PC-3 (cell line): ENCODE measurements around the gene CCDC7. TPM values are rescaled to one million over a fixed set of nuclear protein-coding genes. Genes with fewer than 3 reads are reported as not detected.
A peak's percentile ranks its signal among the peaks of the same experiment; 100 is the strongest.

Source experiments
- ATAC-seq: fragments of 200-7000 bp; cut with Tn5 transposase; 2 replicates; pipeline ENCODE4 v1.9.1; 2020; ENCODE audit warnings: mild to moderate bottlenecking, moderate library complexity
- BruUV-seq: library from RNA; stranded (reverse); fragments of 400-500 nt; replicated peaks from 2 replicates; lab custom pipeline; 2021; lab: Mats Ljungman, UMichigan
- CTCF ChIA-PET: fragments of 300-600 bp; sonication (Branson Sonifier 250); formaldehyde crosslinking; loops from one replicate; lab custom pipeline; 2022; ENCODE audit warnings: antibody characterized with exemption; lab: Charles Lee
- POLR2A ChIA-PET: fragments of 300-600 bp; sonication (Branson Sonifier 250); formaldehyde crosslinking; loops from one replicate; lab custom pipeline; 2022; ENCODE audit warnings: antibody characterized with exemption; ENCODE audit not compliant: unreplicated experiment; lab: Charles Lee
- DNase-seq: peaks from one replicate; pipeline ENCODE4 v3.0.0-alpha.2; 2015
- H2AFZ ChIP-seq: fragments of 300-600 bp; sonication (generic); 2 replicates; pipeline ENCODE4 v1.6.0; 2016; ENCODE audit warnings: antibody characterized with exemption, low read length
- H3F3A ChIP-seq: fragments of 300-600 bp; sonication (generic); one replicate; pipeline ENCODE4 v1.6.0; 2017; ENCODE audit warnings: antibody characterized with exemption, low read length, control low read depth, mild to moderate bottlenecking; ENCODE audit not compliant: unreplicated experiment
- H3K27ac ChIP-seq: fragments of 300-600 bp; sonication (generic); 2 replicates; pipeline ENCODE4 v1.5.1; 2016; ENCODE audit warnings: mild to moderate bottlenecking, low read length
- H3K27me3 ChIP-seq: fragments of 300-600 bp; sonication (generic); 2 replicates; pipeline ENCODE4 v1.6.1; 2016; ENCODE audit warnings: low read length, mixed read lengths
- H3K36me3 ChIP-seq: fragments of 300-600 bp; sonication (generic); 2 replicates; pipeline ENCODE4 v1.6.1; 2016; ENCODE audit warnings: low read depth, mixed run types, low read length, mixed read lengths
- H3K4me1 ChIP-seq: fragments of 300-600 bp; sonication (generic); 2 replicates; pipeline ENCODE4 v1.5.1; 2016; ENCODE audit warnings: low read length; ENCODE audit not compliant: insufficient read depth
- H3K4me2 ChIP-seq: fragments of 300-600 bp; sonication (generic); 2 replicates; pipeline ENCODE4 v1.6.0; 2016; ENCODE audit warnings: low read length
- H3K4me3 ChIP-seq: fragments of 300-600 bp; sonication (generic); 2 replicates; pipeline ENCODE4 v1.5.1; 2016; ENCODE audit warnings: mild to moderate bottlenecking, low read length, mixed read lengths
- H3K79me2 ChIP-seq: fragments of 300-600 bp; sonication (generic); 2 replicates; pipeline ENCODE4 v1.6.1; 2017; ENCODE audit warnings: low read length, mixed read lengths
- H3K9ac ChIP-seq: fragments of 300-600 bp; sonication (generic); 2 replicates; pipeline ENCODE4 v1.6.0; 2016; ENCODE audit warnings: mild to moderate bottlenecking, low read length
- H3K9me2 ChIP-seq: fragments of 300-600 bp; sonication (generic); replicated peaks from 2 replicates; pipeline ENCODE4 v1.6.1; 2016; ENCODE audit warnings: mixed run types, low read length, mixed read lengths
- H3K9me3 ChIP-seq: fragments of 300-600 bp; sonication (generic); 2 replicates; pipeline ENCODE4 v1.6.1; 2016; ENCODE audit warnings: low read length, mixed read lengths
- H4K20me1 ChIP-seq: fragments of 300-600 bp; sonication (generic); 2 replicates; pipeline ENCODE4 v1.6.1; 2016; ENCODE audit warnings: low read length, mixed read lengths
- EZH2 ChIP-seq: fragments of 300-600 bp; sonication (generic); IDR thresholded peaks from one replicate; pipeline ENCODE4 v1.6.1; 2017; ENCODE audit warnings: antibody characterized with exemption, mild to moderate bottlenecking, low read length; ENCODE audit not compliant: unreplicated experiment
- EZH2phosphoT487 ChIP-seq: fragments of 300-600 bp; sonication (generic); IDR thresholded peaks from 2 replicates; pipeline ENCODE4 v1.6.1; 2018; ENCODE audit warnings: mild to moderate bottlenecking, antibody characterized with exemption, low read length, borderline replicate concordance
- intact Hi-C: fragments of 100-400 bp; cut with micrococcal nuclease; formaldehyde crosslinking; loops from 2 replicates; pipeline ENCODE4 v1.9.0; 2023
- total RNA-seq: library from RNA; depleted of rRNA; stranded (reverse); fragments of >200 nt; gene quantifications from 2 replicates; pipeline ENCODE4 v1.2.3, GENCODE V29; 2014
- TF ChIP-seq, protein P1 (sequence below): fragments of 300-600 bp; sonication (generic); conservative IDR thresholded peaks from 2 replicates; pipeline ENCODE4 v1.5.1; 2017; ENCODE audit warnings: antibody characterized with exemption, low read depth, mild to moderate bottlenecking, low read length

The CCDC7 gene
- total RNA-seq, 1 experiment from 2014 or later: 19.1 TPM

- no peaks in the 10 kb centered on the region for H4K20me1 ChIP-seq
- peak; percentile 100 for ATAC-seq
- BruUV-seq: no TSS peak
- ChIA-PET CTCF (no interaction called here), POLR2A (interaction anchor here (0.7 kb wide), 1 partner anchor 15 kb away, joined by 3 read pairs; no protein-coding TSS in a partner anchor)
- H3K4me1 ChIP-seq: peaks cover 10% of the 10 kb centered on the region; the same call in 1 of the 2 replicates
- DNase-seq: peak; percentile 67
- no peaks in the 10 kb centered on the region for H3K79me2 ChIP-seq
- no peaks in the 10 kb centered on the region for H3K9me3 ChIP-seq
- H3K4me3 ChIP-seq: no peak overlapping the region
- H3K27ac ChIP-seq: no peak overlapping the region
- H3K9ac ChIP-seq: no peak overlapping the region
- no peak for TF ChIP-seq EZH2phosphoT487
- no peak for TF ChIP-seq EZH2
- TF ChIP-seq, protein P1, sequence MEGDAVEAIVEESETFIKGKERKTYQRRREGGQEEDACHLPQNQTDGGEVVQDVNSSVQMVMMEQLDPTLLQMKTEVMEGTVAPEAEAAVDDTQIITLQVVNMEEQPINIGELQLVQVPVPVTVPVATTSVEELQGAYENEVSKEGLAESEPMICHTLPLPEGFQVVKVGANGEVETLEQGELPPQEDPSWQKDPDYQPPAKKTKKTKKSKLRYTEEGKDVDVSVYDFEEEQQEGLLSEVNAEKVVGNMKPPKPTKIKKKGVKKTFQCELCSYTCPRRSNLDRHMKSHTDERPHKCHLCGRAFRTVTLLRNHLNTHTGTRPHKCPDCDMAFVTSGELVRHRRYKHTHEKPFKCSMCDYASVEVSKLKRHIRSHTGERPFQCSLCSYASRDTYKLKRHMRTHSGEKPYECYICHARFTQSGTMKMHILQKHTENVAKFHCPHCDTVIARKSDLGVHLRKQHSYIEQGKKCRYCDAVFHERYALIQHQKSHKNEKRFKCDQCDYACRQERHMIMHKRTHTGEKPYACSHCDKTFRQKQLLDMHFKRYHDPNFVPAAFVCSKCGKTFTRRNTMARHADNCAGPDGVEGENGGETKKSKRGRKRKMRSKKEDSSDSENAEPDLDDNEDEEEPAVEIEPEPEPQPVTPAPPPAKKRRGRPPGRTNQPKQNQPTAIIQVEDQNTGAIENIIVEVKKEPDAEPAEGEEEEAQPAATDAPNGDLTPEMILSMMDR: no peak
- 0 out of 2 replicates have a peak overlapping the region, but pooled peaks have one; percentile 0 for H3K4me2 ChIP-seq
- H3K27me3 ChIP-seq: no peaks in the 10 kb centered on the region
- no peak overlapping the region for H2AFZ ChIP-seq
- H3K36me3 ChIP-seq: no peaks in the 10 kb centered on the region
- no peaks in the 10 kb centered on the region for H3K9me2 ChIP-seq
- no peaks in the 10 kb centered on the region for H3F3A ChIP-seq
- intact Hi-C loops: loop anchor here (5.0 kb wide), 1 partner anchor 153 kb away; no protein-coding TSS in a partner anchor
Measured at GRCh38 chr10:32854435-32854834, 408.5 kb downstream of the CCDC7 start.

GRCh38 chr10:32865170-32865569 is 419.2 kb downstream of the CCDC7 start:
- intact Hi-C loops: loop anchor here (10.0 kb wide), 1 partner anchor 140 kb away; no protein-coding TSS in a partner anchor
- ChIA-PET POLR2A (interaction anchor here (0.6 kb wide), 1 partner anchor 386 kb away, joined by 5 read pairs; no protein-coding TSS in a partner anchor), CTCF (no interaction called here)
- H3K4me1 ChIP-seq: no peaks in the 10 kb centered on the region
- H3K27me3 ChIP-seq: no peaks in the 10 kb centered on the region
- no peak overlapping the region for H3K9ac ChIP-seq
- H4K20me1 ChIP-seq: no peaks in the 10 kb centered on the region
- H3K9me2 ChIP-seq: no peaks in the 10 kb centered on the region
- no peak overlapping the region for H3K4me3 ChIP-seq
- no peaks in the 10 kb centered on the region for H3K79me2 ChIP-seq
- DNase-seq (peak; percentile 49), ATAC-seq (peak; percentile 64)
- H3K27ac ChIP-seq: no peak overlapping the region
- no peaks in the 10 kb centered on the region for H3K36me3 ChIP-seq
- TF ChIP-seq, protein P1: no peak
- TF ChIP-seq EZH2 (no peak), EZH2phosphoT487 (no peak)
- H2AFZ ChIP-seq: no peak overlapping the region
- BruUV-seq: no TSS peak
- no peaks in the 10 kb centered on the region for H3F3A ChIP-seq
- H3K4me2 ChIP-seq: no peak overlapping the region
- H3K9me3 ChIP-seq: no peaks in the 10 kb centered on the region

DNA sequence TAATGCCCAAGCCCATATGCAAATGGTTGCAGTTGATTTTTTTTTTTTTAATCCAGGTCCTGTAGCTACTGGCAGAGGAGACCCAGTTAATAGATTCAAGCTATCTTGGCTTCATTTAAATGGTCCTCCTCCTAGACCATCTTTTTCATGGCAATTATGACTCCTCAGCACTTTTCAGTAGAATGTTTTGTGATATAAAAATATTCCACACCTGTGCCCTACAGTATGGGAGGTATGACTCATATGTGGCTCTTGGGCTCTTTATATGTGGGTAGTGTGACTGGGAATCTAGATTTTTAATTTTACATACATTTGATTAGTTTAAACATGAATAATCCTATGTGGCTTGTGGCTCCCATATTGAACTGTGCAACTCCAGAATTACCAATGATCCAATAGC is 432.0 kb downstream of the CCDC7 start:
- no peaks in the 10 kb centered on the region for H3K36me3 ChIP-seq
- no peaks in the 10 kb centered on the region for H3K9me3 ChIP-seq
- H3K9ac ChIP-seq: no peak overlapping the region
- no peak overlapping the region for H3K4me2 ChIP-seq
- intact Hi-C loops: no loop called here
- POLR2A ChIA-PET: no interaction called here
- H3K4me3 ChIP-seq: no peak overlapping the region
- no peak overlapping the region for H3K27ac ChIP-seq
- H3K4me1 ChIP-seq: 0 out of 2 replicates have a peak, but pooled peaks cover 4% of the 10 kb centered on the region
- no peaks in the 10 kb centered on the region for H4K20me1 ChIP-seq
- H3K79me2 ChIP-seq: no peaks in the 10 kb centered on the region
- TF ChIP-seq EZH2phosphoT487 (no peak), EZH2 (no peak)
- H3K9me2 ChIP-seq: no peaks in the 10 kb centered on the region
- BruUV-seq: no TSS peak
- no peaks in the 10 kb centered on the region for H3F3A ChIP-seq
- no peak overlapping the region for H2AFZ ChIP-seq
- DNase-seq: peak; percentile 38
- CTCF ChIA-PET: no interaction called here
- no peaks in the 10 kb centered on the region for H3K27me3 ChIP-seq
- ATAC-seq: peak; percentile 67
